Measurements from ENCODE around the gene CCDC83.
A peak's percentile ranks its signal among the peaks of the same experiment; 100 is the strongest.

The CCDC83 gene

DNA sequence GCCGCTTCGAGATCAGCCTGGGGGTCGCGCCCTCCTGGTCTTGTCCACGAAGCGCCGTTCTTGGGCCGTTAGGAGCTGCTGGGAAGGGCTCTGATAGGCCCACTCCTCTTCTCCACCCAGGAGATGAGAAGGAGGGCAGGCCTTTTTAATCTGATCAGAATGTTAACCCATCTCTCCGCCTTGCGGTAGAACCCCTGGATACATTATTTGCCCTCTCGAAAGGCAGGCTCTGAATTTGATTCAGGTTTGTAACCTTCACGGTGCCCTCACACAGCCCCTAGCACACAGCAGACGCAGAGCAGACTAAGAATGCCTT lies at the start of gene CCDC83:
CCDC83 (plus strand) TSS at position 43 of the 316 bp plus-strand sequence. CDS start 9,741 bp downstream, outside the sequence.
- DNase-seq: no peak

DNA sequence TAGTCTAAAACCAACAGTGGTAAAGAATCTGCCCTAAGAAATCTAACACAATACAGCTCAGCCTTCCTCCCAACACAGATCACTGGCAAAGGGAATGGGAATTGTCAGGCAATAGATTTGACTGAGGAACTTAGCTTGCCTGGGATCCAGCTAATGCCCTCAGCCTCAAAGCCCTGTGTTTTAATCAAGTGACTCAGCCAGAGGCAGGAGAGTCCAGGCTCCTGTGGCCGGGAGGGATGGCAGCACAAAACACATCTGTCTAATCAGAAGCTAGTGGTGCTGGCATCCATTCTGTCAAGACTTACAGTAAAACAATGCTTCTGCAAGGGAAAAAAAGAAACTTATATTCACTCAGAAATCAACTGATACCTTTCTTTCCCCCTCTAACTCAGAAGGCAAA lies 49.8 kb upstream of the CCDC83 start:
- DNase-seq: no peak

DNA sequence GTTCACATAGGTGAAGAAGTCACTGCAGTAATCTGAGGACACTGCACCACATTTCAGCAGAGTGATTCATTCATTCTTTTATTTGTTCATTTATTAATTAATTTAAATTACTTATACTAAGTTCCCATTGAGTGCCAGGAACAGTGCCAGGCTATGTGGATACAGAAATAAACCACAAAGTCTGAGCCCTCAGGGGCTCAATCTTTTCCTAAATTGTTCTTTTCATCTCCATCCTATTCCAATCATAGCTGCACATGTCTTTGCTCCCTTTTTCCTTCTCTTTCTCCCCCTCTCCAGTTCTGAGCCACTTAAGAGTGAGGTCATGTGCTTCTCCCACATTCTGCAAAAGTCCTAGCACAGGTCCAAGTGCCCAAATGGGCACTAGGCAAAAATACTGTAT lies 49.2 kb upstream of the CCDC83 start:
- DNase-seq: no peak

DNA sequence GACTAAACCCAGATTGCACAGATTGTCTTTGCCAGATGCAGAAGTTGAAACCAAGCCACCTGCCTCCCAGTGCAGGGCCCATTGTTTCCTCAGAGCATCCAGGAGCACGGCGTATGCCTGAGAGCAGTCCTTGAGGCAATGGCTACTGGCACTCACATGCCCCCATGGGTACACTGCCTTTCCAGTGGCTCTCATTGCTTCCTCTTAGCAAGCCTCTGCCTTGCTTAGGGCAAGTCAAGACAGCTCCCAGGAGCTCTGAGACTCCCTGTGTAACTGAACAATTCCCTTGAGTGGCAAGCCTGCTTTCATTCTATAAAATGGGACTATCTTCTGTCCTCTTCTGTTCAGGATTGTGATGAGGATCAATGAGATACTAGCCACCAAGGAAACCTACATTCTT lies 48.3 kb upstream of the CCDC83 start:
- DNase-seq: no peak

DNA sequence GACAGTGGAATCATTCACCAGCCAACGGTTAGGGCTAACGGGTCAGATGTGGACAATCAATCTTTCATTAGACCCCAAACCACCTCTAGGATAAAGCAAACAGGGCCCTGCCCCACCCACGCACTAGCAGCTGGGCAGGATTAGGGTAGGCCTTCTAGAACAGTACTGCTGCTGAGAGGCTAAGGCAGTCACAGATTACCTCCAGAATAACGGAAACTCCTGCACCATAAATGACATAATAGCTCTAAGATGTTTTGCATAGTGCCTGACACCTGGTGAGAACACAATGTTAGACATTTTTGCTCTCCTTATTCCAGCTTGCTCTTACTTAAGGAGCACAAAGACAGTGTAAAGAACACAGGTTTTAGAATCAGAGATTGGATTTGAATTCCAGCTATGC lies 46.0 kb upstream of the CCDC83 start:
- DNase-seq: no peak

DNA sequence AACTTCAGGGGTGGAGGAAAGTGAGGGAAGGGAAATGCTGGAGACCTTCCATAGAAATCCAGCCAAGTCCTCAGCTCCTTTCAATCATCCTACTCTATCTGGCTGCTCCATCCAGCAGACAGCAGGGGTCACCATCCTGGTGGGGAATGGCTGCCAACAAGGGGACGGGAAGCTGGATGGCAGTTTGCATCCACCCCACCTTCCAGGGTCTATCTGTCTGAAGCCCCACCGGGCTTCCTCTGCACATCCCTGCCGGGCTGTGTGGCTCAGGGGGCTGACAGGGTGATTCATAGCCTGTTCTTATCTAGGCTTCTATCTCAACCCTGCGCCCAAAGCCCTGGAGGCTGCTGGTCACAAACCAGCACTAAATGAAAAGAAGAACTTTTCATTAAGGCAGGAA lies 45.3 kb upstream of the CCDC83 start:
- DNase-seq: no peak

DNA sequence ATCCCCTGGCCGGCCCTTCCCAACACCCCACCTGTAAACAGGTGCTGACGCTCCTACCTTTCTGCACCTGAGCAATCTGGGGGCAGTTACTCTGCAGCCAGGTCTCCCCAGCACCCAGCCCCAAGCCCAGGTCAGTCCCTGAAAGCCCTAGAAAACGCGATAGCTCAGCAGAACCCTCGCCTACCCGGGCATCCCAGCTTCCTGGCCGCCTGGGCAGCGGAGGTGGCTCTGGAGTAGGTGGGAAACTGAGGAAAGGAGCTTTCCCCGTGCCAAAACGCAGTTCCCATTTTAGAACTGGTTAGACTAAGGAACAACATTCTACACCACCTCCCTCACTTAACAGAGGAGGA lies 44.7 kb upstream of the CCDC83 start:
- no peak for DNase-seq

DNA sequence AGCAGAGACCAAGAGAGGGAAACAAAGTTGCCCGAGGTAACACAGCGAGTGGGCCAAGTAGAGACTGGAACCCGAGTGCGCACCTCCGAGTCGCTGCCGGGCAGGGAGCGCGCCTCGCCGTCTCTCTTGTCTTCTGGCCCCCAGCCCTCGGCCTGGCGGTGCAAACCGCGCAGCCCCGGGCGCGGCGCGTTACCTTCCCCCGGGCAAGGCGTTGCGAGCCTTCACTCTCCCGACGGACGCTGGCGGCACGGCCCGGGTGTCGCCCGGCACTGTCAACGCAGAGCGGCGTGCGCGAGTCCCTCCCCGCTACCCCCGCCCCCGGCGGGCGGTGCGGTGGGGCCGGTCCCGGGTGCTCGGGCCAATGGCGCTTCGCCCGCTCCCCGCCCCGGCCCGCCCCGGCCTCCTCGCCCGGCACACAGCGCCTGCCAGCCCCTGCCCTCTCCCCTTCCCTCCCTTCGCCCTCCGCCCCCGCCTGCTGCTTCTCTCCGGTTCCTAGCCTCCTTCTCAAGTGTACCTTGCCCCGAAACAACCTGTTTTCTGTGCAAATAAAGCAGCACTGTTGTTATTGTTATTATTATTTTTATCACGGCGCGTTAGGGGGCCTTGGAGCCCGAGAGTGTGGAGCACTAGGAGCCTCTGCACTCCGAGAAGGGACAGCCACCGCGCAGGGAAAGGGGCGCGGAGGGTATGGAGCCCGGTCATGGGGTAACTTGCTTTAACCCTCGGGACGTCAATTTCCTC lies 44.1 kb upstream of the CCDC83 start, which contains the start of gene SYTL2:
SYTL2 (minus strand) TSS at position 271 of the 741 bp plus-strand sequence. CDS start 53,416 bp downstream, outside the sequence.
- peak in 1 of 2 experiments; percentile 3 for DNase-seq

DNA sequence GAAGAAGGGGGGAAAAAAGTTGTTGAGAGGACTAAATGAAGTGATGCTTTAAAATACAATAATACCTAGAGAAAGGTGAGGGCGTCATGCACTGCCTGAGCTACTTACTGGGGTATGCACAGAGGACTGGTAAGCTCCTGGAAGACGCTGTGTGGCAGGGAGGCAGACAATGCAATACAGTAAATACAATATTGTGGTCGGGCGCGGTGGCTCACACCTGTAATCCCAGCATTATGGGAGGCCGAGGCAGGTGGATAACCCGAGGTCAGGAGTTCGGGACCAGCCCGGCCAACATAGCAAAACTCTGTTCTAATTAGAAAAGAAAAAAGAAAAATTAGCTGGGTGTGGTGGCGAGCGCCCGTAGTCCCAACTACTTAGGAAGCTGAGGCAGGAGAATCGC lies 43.6 kb upstream of the CCDC83 start:
- DNase-seq: no peak

DNA sequence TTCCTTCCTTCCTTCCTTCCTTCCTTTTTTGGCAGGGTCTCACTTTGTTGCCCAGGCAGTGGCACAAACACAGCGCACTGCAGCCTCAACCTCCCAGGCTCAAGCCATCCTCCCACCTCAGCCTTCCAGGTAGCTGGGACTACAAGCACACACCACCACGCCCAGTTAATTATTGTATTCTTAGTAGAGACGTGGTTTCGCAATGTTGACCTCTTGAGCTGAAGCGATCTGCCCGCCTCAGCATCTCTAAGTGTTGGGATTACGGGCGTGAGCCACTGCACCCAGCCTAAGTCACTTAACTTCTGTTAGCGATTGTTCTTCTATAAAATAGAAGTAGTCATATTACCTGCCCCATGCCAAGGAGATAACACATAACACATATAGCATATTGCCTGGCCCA lies 41.5 kb upstream of the CCDC83 start:
- no peak for DNase-seq

DNA sequence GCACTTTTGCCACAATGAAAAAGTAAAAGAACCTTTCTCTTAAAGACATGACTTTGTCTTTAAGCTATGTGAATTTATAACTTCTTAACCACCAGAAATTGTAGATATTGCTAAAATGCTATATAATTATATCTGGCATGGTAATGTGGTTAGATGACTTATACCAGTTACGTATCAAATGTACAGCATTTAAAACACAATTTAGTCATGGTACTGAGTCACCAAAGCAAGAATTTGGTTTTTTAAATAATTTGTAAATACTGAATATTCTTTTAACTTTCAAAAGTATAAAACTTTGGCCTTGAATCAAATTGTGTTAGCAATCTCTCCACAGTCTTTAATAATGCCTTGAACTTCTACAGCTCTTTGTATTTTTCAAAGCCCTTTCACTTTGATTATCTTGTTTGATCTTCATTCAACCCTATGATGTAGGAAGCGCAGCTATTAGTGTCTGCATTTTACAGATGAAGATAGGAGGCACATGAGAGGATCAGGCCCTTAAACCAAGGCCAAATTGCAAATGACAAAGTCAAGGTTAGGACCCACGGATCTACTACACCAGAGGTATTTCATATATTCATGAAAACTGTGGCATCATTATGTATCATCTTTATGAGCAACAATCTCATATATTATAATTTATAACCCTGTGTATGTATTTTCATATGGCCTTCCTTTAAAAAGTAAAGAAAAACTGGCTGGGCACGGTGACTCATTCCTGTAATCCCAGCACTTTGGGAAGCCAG lies 39.8 kb upstream of the CCDC83 start:
- no peak for DNase-seq

DNA sequence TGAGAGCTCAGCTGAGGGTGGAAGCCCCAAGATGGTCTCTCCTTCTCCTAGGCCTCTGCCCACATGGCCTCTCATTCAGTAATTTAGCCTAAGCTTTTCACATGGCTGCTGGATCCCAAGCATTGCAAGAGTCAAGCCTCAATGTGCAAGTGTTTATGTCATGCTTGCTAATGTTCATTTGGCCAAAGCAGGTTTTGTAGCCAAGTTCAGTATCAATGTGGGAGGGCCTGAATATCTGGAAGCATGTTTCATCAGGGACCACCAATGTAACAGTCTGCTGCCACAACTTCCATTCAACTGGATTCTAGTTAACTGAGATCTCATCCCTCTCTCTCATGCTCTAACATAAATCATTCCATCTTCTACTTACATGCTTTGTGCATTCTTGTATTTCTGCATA lies 35.7 kb upstream of the CCDC83 start:
- no peak for DNase-seq

DNA sequence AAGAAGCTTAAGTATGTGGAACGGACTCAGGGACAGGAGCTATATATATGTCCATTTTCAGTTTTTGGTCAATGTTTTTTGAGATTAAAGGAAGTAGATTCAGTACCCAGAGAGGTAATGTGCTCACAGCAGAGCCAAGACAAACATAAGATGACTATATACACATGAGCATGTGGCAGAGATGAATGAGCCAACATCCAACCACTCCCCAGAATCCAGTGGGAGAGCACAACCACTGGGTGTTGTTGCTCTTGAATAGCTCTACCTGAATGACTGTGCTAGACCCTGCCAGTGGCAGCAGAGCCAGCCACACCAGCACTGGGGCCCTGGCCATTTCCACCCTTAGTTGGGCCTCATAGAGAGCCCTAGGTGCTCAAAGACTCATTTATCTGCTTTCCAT lies 33.5 kb upstream of the CCDC83 start:
- no peak for DNase-seq

DNA sequence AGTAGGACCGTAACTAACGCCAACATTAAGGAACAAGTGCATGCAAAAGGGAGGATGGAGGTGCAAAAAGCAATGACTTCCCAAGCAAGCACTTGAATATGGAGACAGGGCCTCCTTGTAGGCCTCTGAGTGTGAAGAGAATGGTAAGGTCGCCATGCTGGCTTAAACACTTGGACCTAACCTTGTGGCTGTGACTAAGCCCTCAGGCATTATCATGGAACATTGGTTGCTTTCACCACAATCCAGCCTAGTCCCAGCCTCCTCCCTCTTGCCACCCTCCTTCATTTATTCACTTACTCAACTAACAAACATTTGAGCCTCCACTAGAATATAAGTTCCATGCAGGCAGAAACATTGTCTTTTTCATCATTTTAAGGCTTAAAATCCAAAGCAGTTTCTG lies 32.4 kb upstream of the CCDC83 start:
- no peak for DNase-seq

DNA sequence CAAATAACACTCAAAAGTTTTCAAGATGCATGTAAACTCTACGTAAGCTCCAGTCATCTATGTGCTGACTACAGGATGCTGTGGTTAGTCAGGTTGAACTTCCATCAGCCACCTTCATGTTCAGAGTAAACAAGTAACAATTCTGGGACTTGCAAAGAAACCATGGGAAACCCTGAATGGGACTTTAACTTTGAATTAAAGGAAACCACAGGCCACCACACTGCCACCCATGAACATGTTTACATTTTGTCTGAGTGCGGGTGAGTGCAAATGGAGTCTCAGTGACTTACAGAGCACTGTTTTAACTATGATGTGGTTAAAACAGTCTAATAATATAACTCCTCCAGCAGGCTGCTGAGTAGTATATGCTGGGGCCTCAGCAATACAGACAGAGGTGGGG lies 31.4 kb upstream of the CCDC83 start:
- DNase-seq: no peak

DNA sequence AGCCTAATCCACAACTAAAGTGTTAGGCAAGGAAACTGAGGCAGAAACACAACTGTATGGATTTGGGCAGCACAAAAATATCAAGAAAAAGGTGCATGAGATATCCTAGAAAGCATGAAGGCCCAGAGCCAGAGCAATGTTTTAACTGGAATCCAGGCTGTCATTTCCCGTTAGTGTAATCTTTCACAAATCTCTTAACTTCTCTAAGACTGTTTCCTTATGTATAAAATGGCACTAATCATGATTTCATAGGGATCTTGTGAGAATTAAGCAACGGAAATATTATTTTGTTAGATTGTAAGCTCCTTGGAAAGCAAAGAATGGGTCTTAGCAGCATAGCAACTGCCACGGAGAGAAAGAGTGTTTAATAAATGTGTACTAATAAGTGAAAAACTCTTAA lies 29.6 kb upstream of the CCDC83 start:
- no peak for DNase-seq

DNA sequence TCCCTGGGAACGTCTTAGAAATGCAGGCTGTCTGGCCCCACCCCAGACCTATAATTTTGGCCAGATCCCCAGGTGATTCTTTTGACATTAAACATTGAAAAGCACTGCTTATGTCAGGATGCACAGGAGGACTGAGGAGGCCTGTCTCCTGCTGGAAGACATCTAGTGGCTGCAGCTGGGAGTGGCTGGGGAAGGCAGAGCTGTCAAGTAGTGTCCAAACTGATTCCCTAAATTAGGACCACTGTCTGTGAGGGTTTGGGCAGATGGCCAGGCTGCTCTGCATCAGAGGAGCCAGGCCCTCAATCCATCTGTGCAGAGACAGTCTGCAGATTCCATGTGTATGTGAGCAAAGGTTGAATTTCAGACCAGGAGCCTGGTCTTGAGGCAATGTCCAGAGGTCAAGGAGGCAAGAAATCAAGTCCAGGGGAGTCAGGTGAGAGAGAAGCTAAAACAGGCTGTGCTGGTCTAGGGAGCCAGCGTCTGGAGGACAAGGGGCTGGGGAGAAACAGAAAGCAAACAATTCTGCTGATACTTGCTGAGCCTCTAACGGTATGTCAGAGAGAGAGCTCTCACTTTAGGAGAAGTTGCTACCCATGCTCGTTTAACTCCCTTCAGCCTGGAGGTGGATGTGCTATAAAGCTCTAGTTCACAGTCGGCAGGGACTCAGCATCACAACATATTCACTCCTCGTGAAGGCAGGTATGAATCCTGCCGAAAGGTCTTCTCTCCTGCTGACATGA lies 28.9 kb upstream of the CCDC83 start:
- peak in 1 of 2 experiments; percentile 10 for DNase-seq

DNA sequence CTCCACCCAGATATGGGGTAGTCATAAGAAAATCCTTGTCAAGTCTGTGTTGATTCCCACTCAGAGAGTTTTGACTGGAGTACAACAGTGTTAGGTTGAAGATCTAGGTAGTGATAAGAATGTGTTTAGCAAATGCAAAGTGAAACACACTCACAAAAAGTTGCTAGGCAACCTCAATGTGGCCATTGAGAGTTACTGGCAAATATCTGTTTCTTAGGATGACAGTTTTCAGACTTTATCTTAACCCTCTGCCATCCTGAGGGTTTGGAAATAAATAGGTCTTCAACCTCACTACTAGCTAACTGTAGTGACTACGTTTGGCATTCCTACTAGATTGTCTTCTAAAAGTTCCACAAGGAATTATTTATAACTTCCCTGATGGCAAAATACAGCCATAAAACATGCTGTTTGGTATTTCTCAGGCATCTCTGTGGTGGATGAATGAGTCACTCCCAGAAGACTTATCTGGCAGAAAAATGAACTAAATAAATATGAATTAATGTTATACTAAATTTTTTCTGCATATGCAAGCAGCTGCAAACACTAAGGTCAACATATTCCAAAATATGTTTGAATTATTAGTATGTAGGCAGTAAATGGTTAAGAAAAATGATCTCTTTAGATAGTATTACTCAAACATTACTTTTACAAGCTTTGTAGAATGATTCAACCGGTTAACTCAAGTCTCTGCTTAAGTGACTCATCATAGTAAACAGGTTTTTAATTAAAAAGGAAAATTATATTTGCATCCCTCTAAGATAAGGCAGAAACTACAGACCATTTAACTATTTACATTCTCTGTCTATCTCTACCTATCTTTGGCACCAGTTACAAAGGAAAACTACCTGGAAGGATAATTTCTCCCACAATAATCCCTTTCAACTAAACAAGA lies 27.2 kb upstream of the CCDC83 start:
- no peak for DNase-seq

DNA sequence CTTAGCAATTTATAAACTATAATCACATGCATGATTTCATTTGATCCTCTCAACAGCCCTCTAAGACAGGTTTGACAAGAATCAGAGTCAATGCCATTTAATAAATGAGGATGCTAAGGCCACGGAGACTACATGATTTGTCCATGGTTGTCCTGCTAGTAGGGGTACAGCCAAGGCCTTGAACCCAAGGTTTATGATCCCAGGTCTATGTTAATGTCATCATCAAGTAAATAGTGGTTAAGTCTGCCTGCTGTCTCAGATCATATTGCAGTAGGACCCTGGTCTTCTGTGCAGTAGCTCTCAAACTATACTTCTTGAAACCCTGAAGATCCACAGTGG lies 26.6 kb upstream of the CCDC83 start:
- DNase-seq: no peak

DNA sequence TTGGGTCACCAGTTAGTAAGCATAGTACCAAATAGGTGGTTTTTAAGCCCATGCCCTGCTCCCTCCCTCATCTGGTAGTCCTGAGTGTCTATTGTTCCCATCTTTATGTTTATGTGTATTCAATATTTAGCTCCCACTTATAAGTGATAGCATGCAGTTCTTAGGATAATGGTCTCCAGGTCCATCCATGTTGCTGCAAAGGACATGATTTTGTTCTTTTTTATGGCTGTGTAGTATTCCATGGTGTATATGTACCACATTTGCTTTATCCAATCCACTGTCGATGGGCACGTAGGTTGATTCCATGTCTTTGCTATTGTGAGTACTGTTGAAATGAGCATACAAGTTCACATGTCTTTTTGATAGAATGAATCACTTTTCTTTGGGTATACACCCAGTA lies 26.0 kb upstream of the CCDC83 start:
- DNase-seq: no peak

DNA sequence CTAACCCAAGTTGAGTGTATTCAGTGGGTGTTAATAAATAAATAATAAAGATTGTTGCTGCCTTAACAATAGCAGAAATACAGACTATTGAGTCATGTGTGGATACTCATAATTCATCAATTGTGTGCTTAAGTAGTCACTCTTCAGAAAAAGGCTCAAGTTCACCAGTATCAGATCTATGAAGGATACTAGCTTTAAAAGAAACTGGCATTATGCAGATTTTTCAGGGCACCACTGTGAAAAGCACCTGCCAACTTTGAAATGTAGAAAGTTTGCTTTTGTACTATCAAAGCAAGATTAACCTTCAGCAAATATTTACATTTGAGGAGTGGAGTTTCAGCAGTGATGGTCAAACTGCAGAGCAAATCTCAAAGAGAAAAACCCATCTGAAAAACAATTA lies 24.1 kb upstream of the CCDC83 start:
- no peak for DNase-seq

DNA sequence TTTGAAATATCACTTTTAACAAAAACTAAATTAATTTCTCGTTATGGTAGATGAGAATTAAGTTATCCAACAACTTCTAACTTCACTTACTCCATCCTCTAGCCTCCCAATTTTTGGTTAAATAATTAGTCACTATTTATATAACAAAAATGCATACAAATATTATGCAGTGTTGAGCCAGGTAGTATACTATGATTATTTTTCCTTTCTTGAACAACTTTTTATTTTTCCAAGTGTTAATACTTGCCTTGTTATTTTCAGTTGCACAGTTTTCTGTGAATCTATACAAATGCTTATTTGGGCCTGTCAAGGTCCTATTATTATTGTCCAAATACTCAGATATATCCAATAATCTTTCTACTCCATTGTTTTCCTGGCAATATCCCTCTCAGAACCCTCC lies 19.9 kb upstream of the CCDC83 start:
- DNase-seq: no peak

DNA sequence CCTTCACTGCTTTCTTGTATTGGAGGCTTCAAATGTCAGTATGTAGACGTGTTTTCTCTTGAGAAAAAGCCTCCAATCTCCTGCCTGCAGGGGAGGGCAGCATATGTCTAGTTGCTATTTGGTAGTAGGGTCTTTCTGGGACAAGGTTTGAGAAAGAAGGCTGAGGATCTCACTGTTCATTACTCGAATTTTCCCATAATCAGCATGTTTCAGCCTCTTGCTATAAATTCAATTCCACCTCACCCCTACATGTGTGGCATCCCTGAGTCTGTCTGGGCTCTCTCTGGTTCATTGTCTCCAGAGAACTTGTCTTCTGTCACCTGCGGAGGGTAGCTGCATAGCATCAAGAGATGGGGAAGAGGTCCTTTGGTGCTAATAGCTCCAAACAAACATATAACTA lies 19.5 kb upstream of the CCDC83 start:
- DNase-seq: no peak
